Sigmoid colon (tissue), 7 donors: ENCODE data around the gene PEX7. TPM values are rescaled to one million over a fixed set of nuclear protein-coding genes. Genes with fewer than 3 reads are reported as not detected.

Experiments used
- DNase-seq: peaks from one replicate; pipeline ENCODE4 v3.0.0-alpha.2; 2019
- H3K27ac ChIP-seq, 4 donors: fragments of 200-600 bp; sonication (generic); one replicate each; pipeline ENCODE4 v1.5.1; 2016 to 2019; ENCODE audit warnings: mild to moderate bottlenecking in 1 of 4
- H3K27me3 ChIP-seq, 3 donors: fragments of 200-600 bp; sonication (generic); one replicate each; pipeline ENCODE4 v1.5.1; 2019; ENCODE audit warnings: mild to moderate bottlenecking in 1 of 3
- H3K36me3 ChIP-seq, 4 donors: fragments of 200-600 bp; sonication (generic); one replicate each; pipeline ENCODE4 v1.5.1; 2016 to 2019
- H3K4me1 ChIP-seq, 4 donors: fragments of 200-600 bp; sonication (generic); one replicate each; pipeline ENCODE4 v1.5.1; 2017 to 2019
- H3K4me3 ChIP-seq, 4 donors: fragments of 200-600 bp; sonication (generic); one replicate each; pipeline ENCODE4 v1.5.1; 2017 to 2019; ENCODE audit warnings: mild to moderate bottlenecking in 2 of 4, moderate library complexity in 1 of 4
- H3K9me3 ChIP-seq, 4 donors: fragments of 200-600 bp in 3 of 4; sonication (generic) in 3 of 4; one replicate each; pipeline versions ENCODE4 v1.5.1 to v1.6.1; 2013 to 2019
- CTCF ChIP-seq, 4 experiments: fragments of 450-650 bp in 3 of 4; fragments of 200-600 bp in 1 of 4; IDR thresholded peaks; one replicate each; pipeline ENCODE4 v1.5.1; 2016 to 2019; ENCODE audit warnings: antibody characterized with exemption in 4 of 4, mild to moderate bottlenecking in 3 of 4, moderate library complexity in 2 of 4
- EP300 ChIP-seq, 4 donors: sonication (generic); formaldehyde crosslinking; IDR thresholded peaks; one replicate each; pipeline ENCODE4 v1.6.1; 2017; ENCODE audit warnings: antibody characterized with exemption in 4 of 4
- POLR2A ChIP-seq, 2 donors: fragments of 450-650 bp; IDR thresholded peaks; one replicate each; pipeline ENCODE4 v1.6.1; 2016; ENCODE audit warnings: antibody characterized with exemption in 2 of 2, mild to moderate bottlenecking in 2 of 2, moderate library complexity in 2 of 2
- POLR2AphosphoS5 ChIP-seq, 4 donors: sonication (generic); formaldehyde crosslinking; IDR thresholded peaks; one replicate each; pipeline ENCODE4 v1.6.1; 2017; ENCODE audit warnings: antibody characterized with exemption in 4 of 4
- WGBS, 2 donors: extraction: QIAGEN DNeasy Blood & Tissue Kit; methylation state at CpG; one replicate each; pipeline ENCODE4 v1.1.7; 2013; 5-methylcytosine and 5-hydroxymethylcytosine counted together
- intact Hi-C: fragments of 100-400 bp; cut with DNase I; formaldehyde crosslinking; loops from one replicate; pipeline ENCODE4 v1.15.1; 2023
- polyA plus RNA-seq, 3 donors: library from polyadenylated mRNA; stranded (reverse); fragments of 200-250 nt; gene quantifications; one replicate each; pipeline ENCODE4 v1.2.3, GENCODE V29; 2013
- total RNA-seq, 4 donors: library from RNA; depleted of rRNA; stranded (reverse); fragments of >200 nt; gene quantifications; one replicate each; pipeline ENCODE4 v1.1.0, GENCODE V29; 2016
- donor health status: healthy with polysubstance abuse.
- donor health status: Bipolar disorder and iron deficiency.
- donor health status: healthy.

Gene PEX7
- total and polyA plus RNA-seq, 7 donors, result 2.9 to 15.0 (median 6.9) TPM

GRCh38 chr6:136950436-136951126 lies 128.2 kb downstream of the PEX7 start:
- no peak for DNase-seq
- H3K36me3 ChIP-seq, result no peaks in the 10 kb centered on the region
- no peaks in the 10 kb centered on the region for H3K27me3 ChIP-seq
- H3K4me3 ChIP-seq, result no peak overlapping the region
- WGBS, 2 donors, result 89 to 92% methylated on average over 4 of the region's 4 CpGs
- intact Hi-C loops, result no loop called here
- H3K9me3 ChIP-seq, result no peaks in the 10 kb centered on the region
- no peaks in the 10 kb centered on the region for H3K4me1 ChIP-seq
- TF ChIP-seq POLR2A (IDR thresholded peaks at IDR 0.05) (no peak), CTCF (IDR thresholded peaks at IDR 0.05) (no peak), EP300 (IDR thresholded peaks at IDR 0.05) (no peak), POLR2AphosphoS5 (IDR thresholded peaks at IDR 0.05) (no peak)
- H3K27ac ChIP-seq, result no peak overlapping the region

GRCh38 chr6:136952714-136953260 lies 130.4 kb downstream of the PEX7 start:
- no peak for DNase-seq
- no peaks in the 10 kb centered on the region for H3K27me3 ChIP-seq
- no peak overlapping the region for H3K27ac ChIP-seq
- no peaks in the 10 kb centered on the region for H3K36me3 ChIP-seq
- TF ChIP-seq EP300 (IDR thresholded peaks at IDR 0.05) (no peak), POLR2AphosphoS5 (IDR thresholded peaks at IDR 0.05) (no peak), POLR2A (IDR thresholded peaks at IDR 0.05) (no peak), CTCF (IDR thresholded peaks at IDR 0.05) (no peak)
- no peaks in the 10 kb centered on the region for H3K4me1 ChIP-seq
- intact Hi-C loops, result no loop called here
- no peaks in the 10 kb centered on the region for H3K9me3 ChIP-seq
- WGBS, 2 donors, result 78 to 79% methylated on average over 7 of the region's 7 CpGs
- H3K4me3 ChIP-seq, result no peak overlapping the region

- no peaks in the 10 kb centered on the region for H3K9me3 ChIP-seq
- H3K27ac ChIP-seq, result no peak overlapping the region
- DNase-seq, result no peak
- WGBS, 2 donors, result 92 to 95% methylated on average over 3 of the region's 3 CpGs
- no peaks in the 10 kb centered on the region for H3K36me3 ChIP-seq
- intact Hi-C loops, result no loop called here
- no peak overlapping the region for H3K4me3 ChIP-seq
- TF ChIP-seq POLR2A (IDR thresholded peaks at IDR 0.05) (no peak), POLR2AphosphoS5 (IDR thresholded peaks at IDR 0.05) (no peak), EP300 (IDR thresholded peaks at IDR 0.05) (no peak), CTCF (IDR thresholded peaks at IDR 0.05) (no peak)
- no peaks in the 10 kb centered on the region for H3K4me1 ChIP-seq
- peaks cover 0 to 4% (median 0%) of the 10 kb centered on the region in 3 donors for H3K27me3 ChIP-seq
These were observed 132.7 kb downstream of the PEX7 start for GRCh38 chr6:136955123-136955522.

- Histone ChIP-seq H3K27ac (no peak overlapping the region), H3K4me1 (no peaks in the 10 kb centered on the region), H3K4me3 (no peak overlapping the region), H3K9me3 (no peaks in the 10 kb centered on the region), H3K27me3 (peaks cover 0 to 4% (median 0%) of the 10 kb centered on the region in 3 donors), H3K36me3 (no peaks in the 10 kb centered on the region)
- intact Hi-C loops, result no loop called here
- no peak for TF ChIP-seq POLR2A (IDR thresholded peaks at IDR 0.05)
- no peak for TF ChIP-seq CTCF (IDR thresholded peaks at IDR 0.05)
- TF ChIP-seq POLR2AphosphoS5 (IDR thresholded peaks at IDR 0.05), result no peak
- no peak for TF ChIP-seq EP300 (IDR thresholded peaks at IDR 0.05)
- 48 to 70% methylated on average over 14 of the region's 14 CpGs for WGBS, 2 donors
- DNase-seq, result no peak
These were observed 134.5 kb downstream of the PEX7 start for GRCh38 chr6:136956590-136957544.
